ENCODE results near the gene ALAS1. TPM values are rescaled to one million over a fixed set of nuclear protein-coding genes. Genes with fewer than 3 reads are reported as not detected.

The ALAS1 gene
- total and polyA plus RNA-seq, 9 of the 15 experiments (the other 6 are each of a cell fraction or from before 2014, with no cell fraction given): 21.4 to 49.5 (median 34.4) TPM

DNA sequence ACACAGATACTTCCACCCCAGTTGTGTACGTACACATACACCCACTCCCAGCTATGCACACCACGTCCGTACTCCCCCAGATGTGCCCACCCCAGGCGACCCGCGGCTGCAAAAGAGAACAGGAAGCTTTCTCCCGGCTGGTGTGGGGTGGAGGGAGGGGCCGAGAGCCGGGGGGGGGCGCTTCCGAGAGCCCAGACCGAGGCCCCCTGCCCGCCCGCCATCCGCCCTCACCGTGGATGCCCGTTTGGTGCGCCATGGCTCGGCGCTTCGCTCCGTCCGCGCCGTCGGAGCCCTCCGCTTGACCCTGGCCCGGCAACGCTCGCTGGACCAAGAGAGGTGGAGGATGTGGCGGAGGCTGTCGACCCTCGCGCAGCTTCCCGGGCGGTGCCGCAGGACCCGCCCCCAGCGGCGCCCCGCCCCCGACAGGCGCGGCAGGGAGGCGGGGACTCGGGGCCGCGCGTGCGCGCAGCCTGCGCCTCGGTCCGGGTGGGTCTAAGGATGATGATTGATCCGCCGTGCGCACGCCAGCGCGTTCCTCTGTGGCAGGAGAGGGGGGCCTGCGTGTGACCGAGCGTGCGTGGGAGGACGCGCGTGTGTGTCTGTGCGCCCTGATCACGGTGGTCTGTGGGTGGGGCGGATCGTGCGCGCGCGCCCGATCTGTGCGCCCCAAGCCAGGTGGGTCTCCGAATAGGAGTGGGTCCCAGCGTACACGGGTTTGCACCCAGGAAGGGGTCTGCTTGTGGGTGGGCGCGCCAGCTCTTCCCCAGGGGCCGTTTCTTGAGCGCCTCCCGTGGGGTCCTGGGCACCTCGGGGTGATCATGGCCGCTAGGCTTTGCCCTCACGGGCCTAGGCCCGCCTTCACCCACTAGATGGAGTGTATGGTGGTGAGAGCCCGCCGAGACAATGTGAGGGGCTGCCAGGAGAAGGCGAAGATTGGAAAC is 41.1 kb downstream of the ALAS1 start, which contains the start of gene TWF2 (continued):
- TF ChIP-seq TEAD1 (CRISPR knock-in tag; IDR thresholded peaks at IDR 0.05) (peak in 1 of 2 experiments; percentile 60; a peak in 1 of 4 replicates), ELF1 (tag; IDR thresholded peaks at IDR 0.05) (0 out of 2 replicates have a peak, but pooled peaks have one; percentile 19), FOXJ2 (tag; IDR thresholded peaks at IDR 0.05) (no peak), ZNF76 (CRISPR knock-in tag; IDR thresholded peaks at IDR 0.05; ENCODE audit: borderline replicate concordance) (no peak), ETS2 (tag; IDR thresholded peaks at IDR 0.05; ENCODE audit: borderline replicate concordance, poor library complexity, severe bottlenecking) (no peak), NRF1 (conservative IDR thresholded peaks at IDR 0.05 in 1 of 2, IDR thresholded peaks at IDR 0.05 in 1 of 2) (peak; percentile 92 to 93), FIP1L1 (IDR thresholded peaks at IDR 0.05; ENCODE audit: low read depth, low read length, poor library complexity, severe bottlenecking) (peak; percentile 27), DDX20 (tag; IDR thresholded peaks at IDR 0.05; ENCODE audit: low read depth) (no peak), HDAC1 (IDR thresholded peaks at IDR 0.05) (no peak), PCBP1 (IDR thresholded peaks at IDR 0.05; ENCODE audit: low read depth, low read length, poor library complexity, severe bottlenecking) (no peak), CBX5 (IDR thresholded peaks at IDR 0.05; ENCODE audit: borderline replicate concordance, low read depth) (no peak), MIER1 (IDR thresholded peaks at IDR 0.05; ENCODE audit: low read depth) (no peak), ZNF212 (CRISPR knock-in tag; IDR thresholded peaks at IDR 0.05) (no peak), NR3C1 (CRISPR knock-in tag; IDR thresholded peaks at IDR 0.05) (no peak), ZBED1 (IDR thresholded peaks at IDR 0.05) (no peak), KDM4B (IDR thresholded peaks at IDR 0.05; ENCODE audit: borderline replicate concordance in 2 of 2, low read depth in 1 of 2) (no peak)
- TF ChIP-seq, protein P1, sequence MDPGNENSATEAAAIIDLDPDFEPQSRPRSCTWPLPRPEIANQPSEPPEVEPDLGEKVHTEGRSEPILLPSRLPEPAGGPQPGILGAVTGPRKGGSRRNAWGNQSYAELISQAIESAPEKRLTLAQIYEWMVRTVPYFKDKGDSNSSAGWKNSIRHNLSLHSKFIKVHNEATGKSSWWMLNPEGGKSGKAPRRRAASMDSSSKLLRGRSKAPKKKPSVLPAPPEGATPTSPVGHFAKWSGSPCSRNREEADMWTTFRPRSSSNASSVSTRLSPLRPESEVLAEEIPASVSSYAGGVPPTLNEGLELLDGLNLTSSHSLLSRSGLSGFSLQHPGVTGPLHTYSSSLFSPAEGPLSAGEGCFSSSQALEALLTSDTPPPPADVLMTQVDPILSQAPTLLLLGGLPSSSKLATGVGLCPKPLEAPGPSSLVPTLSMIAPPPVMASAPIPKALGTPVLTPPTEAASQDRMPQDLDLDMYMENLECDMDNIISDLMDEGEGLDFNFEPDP (CRISPR knock-in tag; IDR thresholded peaks at IDR 0.05): no peak
- TF ChIP-seq, protein P2, sequence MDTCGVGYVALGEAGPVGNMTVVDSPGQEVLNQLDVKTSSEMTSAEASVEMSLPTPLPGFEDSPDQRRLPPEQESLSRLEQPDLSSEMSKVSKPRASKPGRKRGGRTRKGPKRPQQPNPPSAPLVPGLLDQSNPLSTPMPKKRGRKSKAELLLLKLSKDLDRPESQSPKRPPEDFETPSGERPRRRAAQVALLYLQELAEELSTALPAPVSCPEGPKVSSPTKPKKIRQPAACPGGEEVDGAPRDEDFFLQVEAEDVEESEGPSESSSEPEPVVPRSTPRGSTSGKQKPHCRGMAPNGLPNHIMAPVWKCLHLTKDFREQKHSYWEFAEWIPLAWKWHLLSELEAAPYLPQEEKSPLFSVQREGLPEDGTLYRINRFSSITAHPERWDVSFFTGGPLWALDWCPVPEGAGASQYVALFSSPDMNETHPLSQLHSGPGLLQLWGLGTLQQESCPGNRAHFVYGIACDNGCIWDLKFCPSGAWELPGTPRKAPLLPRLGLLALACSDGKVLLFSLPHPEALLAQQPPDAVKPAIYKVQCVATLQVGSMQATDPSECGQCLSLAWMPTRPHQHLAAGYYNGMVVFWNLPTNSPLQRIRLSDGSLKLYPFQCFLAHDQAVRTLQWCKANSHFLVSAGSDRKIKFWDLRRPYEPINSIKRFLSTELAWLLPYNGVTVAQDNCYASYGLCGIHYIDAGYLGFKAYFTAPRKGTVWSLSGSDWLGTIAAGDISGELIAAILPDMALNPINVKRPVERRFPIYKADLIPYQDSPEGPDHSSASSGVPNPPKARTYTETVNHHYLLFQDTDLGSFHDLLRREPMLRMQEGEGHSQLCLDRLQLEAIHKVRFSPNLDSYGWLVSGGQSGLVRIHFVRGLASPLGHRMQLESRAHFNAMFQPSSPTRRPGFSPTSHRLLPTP (IDR thresholded peaks at IDR 0.05; ENCODE audit: borderline replicate concordance, extremely low read depth, insufficient read length): no peak
- TF ChIP-seq, protein P3, sequence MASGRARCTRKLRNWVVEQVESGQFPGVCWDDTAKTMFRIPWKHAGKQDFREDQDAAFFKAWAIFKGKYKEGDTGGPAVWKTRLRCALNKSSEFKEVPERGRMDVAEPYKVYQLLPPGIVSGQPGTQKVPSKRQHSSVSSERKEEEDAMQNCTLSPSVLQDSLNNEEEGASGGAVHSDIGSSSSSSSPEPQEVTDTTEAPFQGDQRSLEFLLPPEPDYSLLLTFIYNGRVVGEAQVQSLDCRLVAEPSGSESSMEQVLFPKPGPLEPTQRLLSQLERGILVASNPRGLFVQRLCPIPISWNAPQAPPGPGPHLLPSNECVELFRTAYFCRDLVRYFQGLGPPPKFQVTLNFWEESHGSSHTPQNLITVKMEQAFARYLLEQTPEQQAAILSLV (tag; IDR thresholded peaks at IDR 0.05): no peak
- TF ChIP-seq, protein P4, sequence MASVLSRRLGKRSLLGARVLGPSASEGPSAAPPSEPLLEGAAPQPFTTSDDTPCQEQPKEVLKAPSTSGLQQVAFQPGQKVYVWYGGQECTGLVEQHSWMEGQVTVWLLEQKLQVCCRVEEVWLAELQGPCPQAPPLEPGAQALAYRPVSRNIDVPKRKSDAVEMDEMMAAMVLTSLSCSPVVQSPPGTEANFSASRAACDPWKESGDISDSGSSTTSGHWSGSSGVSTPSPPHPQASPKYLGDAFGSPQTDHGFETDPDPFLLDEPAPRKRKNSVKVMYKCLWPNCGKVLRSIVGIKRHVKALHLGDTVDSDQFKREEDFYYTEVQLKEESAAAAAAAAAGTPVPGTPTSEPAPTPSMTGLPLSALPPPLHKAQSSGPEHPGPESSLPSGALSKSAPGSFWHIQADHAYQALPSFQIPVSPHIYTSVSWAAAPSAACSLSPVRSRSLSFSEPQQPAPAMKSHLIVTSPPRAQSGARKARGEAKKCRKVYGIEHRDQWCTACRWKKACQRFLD (CRISPR knock-in tag; IDR thresholded peaks at IDR 0.05): no peak

All from K562 (cell line).